ENCODE results near the gene CPED1.

- TF ChIP-seq CTCF (IDR thresholded peaks at IDR 0.05) (no peak), POLR2A (IDR thresholded peaks at IDR 0.05) (no peak)
Measured at GRCh38 chr7:121058975-121059374, 70.5 kb downstream of the CPED1 start.
